Immature natural killer cell (primary cell): ENCODE measurements around the gene INPP1. TPM values are rescaled to one million over a fixed set of nuclear protein-coding genes. Genes with fewer than 3 reads are reported as not detected.

Experiments used
- DNase-seq, 3 donors: peaks; one replicate each; pipeline ENCODE4 v3.0.0; 2022; ENCODE audit warnings: mixed read lengths in 1 of 3
- H3K27ac Mint-ChIP-seq, 6 donors: one replicate each; pipeline ENCODE4 v1.8.0; 2020; ENCODE audit warnings: mixed read lengths in 6 of 6, mild to moderate bottlenecking in 5 of 6, inconsistent platforms in 4 of 6, moderate library complexity in 3 of 6
- H3K27me3 Mint-ChIP-seq, 3 donors: one replicate each; pipeline ENCODE4 v1.8.0; 2020 to 2021; ENCODE audit warnings: low read depth in 3 of 3, mild to moderate bottlenecking in 3 of 3, mixed read lengths in 3 of 3, moderate library complexity in 3 of 3, inconsistent platforms in 1 of 3
- H3K36me3 Mint-ChIP-seq, 3 donors: one replicate each; pipeline ENCODE4 v1.8.0; 2020; ENCODE audit warnings: mixed read lengths in 3 of 3, inconsistent platforms in 2 of 3, mild to moderate bottlenecking in 2 of 3
- H3K4me1 Mint-ChIP-seq, 2 donors: one replicate each; pipeline ENCODE4 v1.8.0; 2020; ENCODE audit warnings: inconsistent platforms in 2 of 2, mild to moderate bottlenecking in 2 of 2, mixed read lengths in 2 of 2, moderate library complexity in 1 of 2
- H3K4me3 Mint-ChIP-seq, 5 donors: one replicate each; pipeline ENCODE4 v1.8.0; 2020; ENCODE audit warnings: mild to moderate bottlenecking in 5 of 5, mixed read lengths in 5 of 5, inconsistent platforms in 3 of 5, moderate library complexity in 3 of 5
- H3K9me3 Mint-ChIP-seq, 6 donors: one replicate each; pipeline ENCODE4 v1.8.0; 2020; ENCODE audit warnings: mild to moderate bottlenecking in 6 of 6, mixed read lengths in 6 of 6, inconsistent platforms in 4 of 6, moderate library complexity in 3 of 6
- polyA plus RNA-seq, 3 donors: library from polyadenylated mRNA; unstranded; fragments of 300-500 nt; fragmentation: Illumina TruSeq; gene quantifications; one replicate each; pipeline ENCODE4 v1.2.3, GENCODE V29; 2021

The INPP1 gene
- polyA plus RNA-seq, 3 donors from 2014 or later: 7.6 to 19.3 (median 13.4) TPM

- no peak for DNase-seq
- Mint-ChIP-seq H3K27ac (peak overlapping the region; percentile 92 to 97 (median 96)), H3K27me3 (peaks cover 5 to 15% (median 11%) of the 10 kb centered on the region in 3 donors), H3K4me3 (peak overlapping the region; percentile 90 to 96 (median 92)), H3K36me3 (peaks cover 0 to 6% (median 5%) of the 10 kb centered on the region in 3 donors), H3K4me1 (peaks cover 41 to 52% of the 10 kb centered on the region in 2 donors), H3K9me3 (no peaks in the 10 kb centered on the region)
Observed at GRCh38 chr2:190410166-190410565, 66.8 kb downstream of the INPP1 start.

- H3K4me3 Mint-ChIP-seq: no peak overlapping the region
Observed at GRCh38 chr2:190412966-190413365, 69.6 kb downstream of the INPP1 start.

GRCh38 chr2:190413421-190413820 is 70.0 kb downstream of the INPP1 start:
- peaks cover 55 to 84% of the 10 kb centered on the region in 2 donors for H3K4me1 Mint-ChIP-seq
- peaks cover 0 to 8% (median 3%) of the 10 kb centered on the region in 3 donors for H3K27me3 Mint-ChIP-seq
- peaks cover 0 to 11% (median 5%) of the 10 kb centered on the region in 3 donors for H3K36me3 Mint-ChIP-seq
- H3K9me3 Mint-ChIP-seq: no peaks in the 10 kb centered on the region
- peak overlapping the region; percentile 24 to 75 (median 60) for H3K27ac Mint-ChIP-seq
- no peak for DNase-seq
- no peak overlapping the region for H3K4me3 Mint-ChIP-seq

More at GRCh38 chr2:190412966-190413365, 69.6 kb downstream of the INPP1 start:
- Mint-ChIP-seq H3K4me1 (peaks cover 55 to 80% of the 10 kb centered on the region in 2 donors), H3K36me3 (peaks cover 0 to 11% (median 5%) of the 10 kb centered on the region in 3 donors), H3K27ac (peak overlapping the region in 5 of 6 donors; percentile 8 to 70 (median 56)), H3K27me3 (peaks cover 0 to 8% (median 3%) of the 10 kb centered on the region in 3 donors), H3K9me3 (no peaks in the 10 kb centered on the region)
- DNase-seq: no peak

GRCh38 chr2:190415251-190415650 is 71.9 kb downstream of the INPP1 start:
- Mint-ChIP-seq H3K4me3 (peak overlapping the region in 1 of 5 donors; percentile 23), H3K4me1 (peaks cover 48 to 87% of the 10 kb centered on the region in 2 donors), H3K9me3 (no peaks in the 10 kb centered on the region), H3K27me3 (peaks cover 0 to 2% (median 0%) of the 10 kb centered on the region in 3 donors), H3K36me3 (peaks cover 0 to 17% (median 5%) of the 10 kb centered on the region in 3 donors), H3K27ac (peak overlapping the region; percentile 88 to 98 (median 90))
- DNase-seq: no peak

GRCh38 chr2:190415794-190416775 is 72.7 kb downstream of the INPP1 start:
- H3K27ac Mint-ChIP-seq: peak overlapping the region; percentile 88 to 98 (median 90)
- peaks cover 0 to 19% (median 5%) of the 10 kb centered on the region in 3 donors for H3K36me3 Mint-ChIP-seq
- peak overlapping the region; percentile 40 to 66 (median 61) for H3K4me3 Mint-ChIP-seq
- peaks cover 50 to 93% of the 10 kb centered on the region in 2 donors for H3K4me1 Mint-ChIP-seq
- H3K27me3 Mint-ChIP-seq: peaks cover 0 to 1% (median 0%) of the 10 kb centered on the region in 3 donors
- peak in 2 of 3 donors; percentile 19 to 21 for DNase-seq
- H3K9me3 Mint-ChIP-seq: no peaks in the 10 kb centered on the region

GRCh38 chr2:190417045-190417842 is 73.9 kb downstream of the INPP1 start:
- DNase-seq: no peak
- peak overlapping the region in 5 of 6 donors; percentile 30 to 98 (median 90) for H3K27ac Mint-ChIP-seq
- peaks cover 45 to 90% of the 10 kb centered on the region in 2 donors for H3K4me1 Mint-ChIP-seq
- peaks cover 0 to 1% (median 0%) of the 10 kb centered on the region in 3 donors for H3K27me3 Mint-ChIP-seq
- H3K4me3 Mint-ChIP-seq: no peak overlapping the region
- H3K9me3 Mint-ChIP-seq: no peaks in the 10 kb centered on the region
- peaks cover 0 to 13% (median under 1%) of the 10 kb centered on the region in 3 donors for H3K36me3 Mint-ChIP-seq

- DNase-seq: no peak
- Mint-ChIP-seq H3K4me1 (peaks cover 44 to 90% of the 10 kb centered on the region in 2 donors), H3K4me3 (no peak overlapping the region), H3K9me3 (no peaks in the 10 kb centered on the region), H3K27ac (peak overlapping the region in 1 of 6 donors; percentile 41), H3K36me3 (peaks cover 0 to 13% (median 0%) of the 10 kb centered on the region in 3 donors), H3K27me3 (peaks cover 0 to 1% (median 0%) of the 10 kb centered on the region in 3 donors)
Observed at GRCh38 chr2:190418727-190419126, 75.3 kb downstream of the INPP1 start.

GRCh38 chr2:190420801-190421200 is 77.4 kb downstream of the INPP1 start:
- H3K4me1 Mint-ChIP-seq: peaks cover 47 to 92% of the 10 kb centered on the region in 2 donors
- DNase-seq: no peak
- peak overlapping the region in 2 of 6 donors; percentile 30 to 50 for H3K27ac Mint-ChIP-seq
- peaks cover 0 to 1% (median 0%) of the 10 kb centered on the region in 3 donors for H3K27me3 Mint-ChIP-seq
- H3K4me3 Mint-ChIP-seq: no peak overlapping the region
- H3K36me3 Mint-ChIP-seq: peaks cover 0 to 13% (median 5%) of the 10 kb centered on the region in 3 donors
- H3K9me3 Mint-ChIP-seq: no peaks in the 10 kb centered on the region

Other genes with a start within 250 kb of the INPP1 start
- gene HIBCH, start 23.8 kb upstream of the INPP1 start, polyA plus RNA-seq: 10 to 100 TPM; 15.2 to 26.8 (median 21.4) TPM
- gene MFSD6, start 64.8 kb downstream of the INPP1 start, polyA plus RNA-seq: 10 to 100 TPM in 1 of 3 donors, 1 to 10 TPM in 2; 7.3 to 35.1 (median 8.5) TPM
- 10 to 100 TPM; 10.4 to 20.0 (median 11.4) TPM for gene NEMP2, start 191.1 kb downstream of the INPP1 start, polyA plus RNA-seq